D721Med (cell line): ENCODE results near the gene NCAM2.
"Not testable (repeated sequence)": the region's sequence is repeated elsewhere in the genome, so short reads cannot be mapped to it uniquely, and the experiment has no call there.

ENCODE experiments used
- DNase-seq: peaks from one replicate; pipeline ENCODE4 v3.0.0; 2011; ENCODE audit warnings: low spot score; ENCODE audit not compliant: insufficient read length
- FAIRE-seq: peaks from 2 replicates; lab custom pipeline; 2011; peaks lifted over from hg19 to GRCh38; lab: Jason Lieb, UNC
- CTCF ChIP-seq: IDR thresholded peaks from 2 replicates; pipeline ENCODE4 v1.5.1; 2012; ENCODE audit warnings: mild to moderate bottlenecking, control low read depth; ENCODE audit not compliant: insufficient read depth; ENCODE audit errors: missing control alignments

The NCAM2 gene

GRCh38 chr21:21148009-21148408 is 149.8 kb downstream of the NCAM2 start:
- DNase-seq, result no peak
- no peak for TF ChIP-seq CTCF
- no peak for FAIRE-seq

- TF ChIP-seq CTCF, result no peak
- no peak for FAIRE-seq
- DNase-seq, result no peak
Measured at GRCh38 chr21:21148514-21148913, 150.3 kb downstream of the NCAM2 start.

- FAIRE-seq, DNase-seq: not testable (repeated sequence)
Measured at GRCh38 chr21:21149445-21149844, 151.2 kb downstream of the NCAM2 start.

GRCh38 chr21:21151231-21151630 is 153.0 kb downstream of the NCAM2 start:
- no peak for DNase-seq
- TF ChIP-seq CTCF, result no peak

GRCh38 chr21:21156397-21156796 is 158.2 kb downstream of the NCAM2 start:
- DNase-seq (no peak), FAIRE-seq (no peak)
- no peak for TF ChIP-seq CTCF

More at GRCh38 chr21:21151231-21151630, 153.0 kb downstream of the NCAM2 start:
- FAIRE-seq, result no peak

GRCh38 chr21:21156957-21157356 is 158.7 kb downstream of the NCAM2 start:
- no peak for DNase-seq
- no peak for FAIRE-seq
- TF ChIP-seq CTCF, result no peak

- no peak for FAIRE-seq
- TF ChIP-seq CTCF, result no peak
Measured at GRCh38 chr21:21158376-21158918, 160.2 kb downstream of the NCAM2 start.

More at GRCh38 chr21:21158376-21158918, 160.2 kb downstream of the NCAM2 start:
- DNase-seq, result no peak
